MCF 10A (cell line): ENCODE results near the gene NAPB. TPM values are rescaled to one million over a fixed set of nuclear protein-coding genes. Genes with fewer than 3 reads are reported as not detected.

Experiments used
- BruUV-seq: library from RNA; stranded (reverse); fragments of 400-500 nt; replicated peaks from 2 replicates; lab custom pipeline; 2021; lab: Mats Ljungman, UMichigan
- CTCF ChIA-PET: fragments of 300-600 bp; sonication (Branson Sonifier 250); formaldehyde crosslinking; extraction: SDS; loops from one replicate; lab custom pipeline; 2021; ENCODE audit warnings: antibody characterized with exemption, inconsistent platforms; lab: Yijun Ruan, JAX
- POLR2A ChIA-PET: fragments of 300-600, 350-650 bp; sonication (Branson Sonifier 250); formaldehyde crosslinking; extraction: SDS; loops from one replicate; lab custom pipeline; 2020; ENCODE audit warnings: antibody characterized with exemption, inconsistent platforms; lab: Yijun Ruan, JAX
- DNase-seq: peaks from one replicate; pipeline ENCODE4 v3.0.0-alpha.2; 2018; ENCODE audit not compliant: unreplicated experiment
- H3K27ac Mint-ChIP-seq: one replicate; pipeline ENCODE4 v1.8.0; 2022; ENCODE audit warnings: mild to moderate bottlenecking, low read depth, mixed read lengths; ENCODE audit not compliant: unreplicated experiment
- H3K27me3 Mint-ChIP-seq: one replicate; pipeline ENCODE4 v1.8.0; 2022; ENCODE audit warnings: mixed read lengths; ENCODE audit not compliant: insufficient read depth, unreplicated experiment
- H3K36me3 Mint-ChIP-seq: one replicate; pipeline ENCODE4 v1.8.0; 2022; ENCODE audit warnings: mild to moderate bottlenecking, moderate library complexity, mixed read lengths; ENCODE audit not compliant: insufficient read depth, unreplicated experiment
- H3K4me1 Mint-ChIP-seq: one replicate; pipeline ENCODE4 v1.8.0; 2022; ENCODE audit warnings: mixed read lengths; ENCODE audit not compliant: insufficient read depth, unreplicated experiment
- H3K4me3 Mint-ChIP-seq: one replicate; pipeline ENCODE4 v1.8.0; 2022; ENCODE audit warnings: mild to moderate bottlenecking, moderate library complexity, mixed read lengths; ENCODE audit not compliant: unreplicated experiment
- H3K9me3 Mint-ChIP-seq: one replicate; pipeline ENCODE4 v1.8.0; 2022; ENCODE audit warnings: mixed read lengths; ENCODE audit not compliant: unreplicated experiment
- CTCF ChIP-seq: fragments of 200-600 bp; IDR thresholded peaks from one replicate; pipeline ENCODE4 v1.8.0; 2022; ENCODE audit warnings: antibody characterized with exemption, mild to moderate bottlenecking; ENCODE audit not compliant: unreplicated experiment
- intact Hi-C: fragments of 100-400 bp; cut with micrococcal nuclease; formaldehyde crosslinking; loops from 2 replicates; pipeline ENCODE4 v1.14.1; 2022
- total RNA-seq: library from RNA; stranded (reverse); gene quantifications from 2 replicates; pipeline ENCODE4 v1.2.3, GENCODE V29; 2022

NAPB gene
- total RNA-seq, 1 experiment from 2014 or later, result 9.6 TPM

GRCh38 chr20:23438661-23439060 lies 17.4 kb upstream of the NAPB start:
- TF ChIP-seq CTCF, result no peak
- intact Hi-C loops, result no loop called here
- H3K9me3 Mint-ChIP-seq, result no peaks in the 10 kb centered on the region
- H3K27ac Mint-ChIP-seq, result no peak overlapping the region
- H3K27me3 Mint-ChIP-seq, result no peaks in the 10 kb centered on the region
- BruUV-seq, result no TSS peak
- POLR2A ChIA-PET, result interaction anchor here (0.6 kb wide), 1 partner anchor 202 kb away, joined by 3 read pairs; no protein-coding TSS in a partner anchor
- no peak for DNase-seq
- no peaks in the 10 kb centered on the region for H3K4me1 Mint-ChIP-seq
- no peak overlapping the region for H3K4me3 Mint-ChIP-seq
- H3K36me3 Mint-ChIP-seq, result no peaks in the 10 kb centered on the region
- CTCF ChIA-PET, result interaction anchor here (1.3 to 13.1 kb wide), 3 partner anchors 16 to 229 kb away, joined by 4 to 541 read pairs (median 27); partner anchors contain the start of gene CST9

DNA sequence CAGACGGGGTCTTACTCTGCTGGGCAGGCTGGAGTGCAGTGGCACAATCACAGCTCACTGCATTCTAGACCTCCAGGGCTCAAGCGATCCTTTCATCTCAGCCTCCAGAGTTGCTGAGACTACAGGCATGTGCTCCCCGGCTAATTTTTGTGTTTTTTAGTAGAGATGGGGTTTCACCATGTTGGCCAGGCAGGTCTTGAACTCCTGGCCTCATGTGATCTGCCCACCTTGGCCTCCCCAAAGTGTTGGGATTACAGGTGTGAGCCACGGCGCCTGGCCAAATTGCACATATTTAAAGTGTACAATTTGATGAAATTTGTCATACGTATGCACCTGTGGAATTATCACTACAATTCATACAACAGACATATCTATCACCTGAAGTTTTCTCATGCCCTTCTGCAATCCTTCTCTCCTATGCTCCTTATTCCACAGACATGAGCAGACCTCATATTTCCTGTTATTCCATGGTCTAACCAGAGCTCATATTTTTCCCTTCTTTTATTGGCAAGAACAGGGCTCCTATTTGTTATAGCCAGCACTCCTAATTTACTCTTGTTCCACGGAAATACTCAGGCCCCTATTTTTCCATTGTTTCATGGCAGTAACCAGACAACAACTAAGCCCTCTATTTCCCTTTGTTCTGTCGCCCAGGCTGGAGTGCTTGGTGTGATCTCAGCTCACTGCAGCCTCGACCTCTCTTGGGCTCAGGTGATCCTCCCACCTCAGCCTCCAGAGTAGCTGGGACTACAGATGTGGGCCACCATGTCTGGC lies 16.0 kb upstream of the NAPB start:
- ChIA-PET CTCF (interaction anchor here (0.6 to 13.1 kb wide), 7 partner anchors 9 to 691 kb away, joined by 3 to 541 read pairs (median 3); partner anchors contain the start of gene CST9), POLR2A (interaction anchor here (0.7 to 2.4 kb wide), 2 partner anchors 18 to 170 kb away, joined by 3 to 11 read pairs; no protein-coding TSS in a partner anchor)
- H3K27me3 Mint-ChIP-seq, result no peaks in the 10 kb centered on the region
- no peak for TF ChIP-seq CTCF
- no peak overlapping the region for H3K4me3 Mint-ChIP-seq
- BruUV-seq, result no TSS peak
- intact Hi-C loops, result no loop called here
- H3K9me3 Mint-ChIP-seq, result no peaks in the 10 kb centered on the region
- no peaks in the 10 kb centered on the region for H3K4me1 Mint-ChIP-seq
- H3K36me3 Mint-ChIP-seq, result no peaks in the 10 kb centered on the region
- no peak overlapping the region for H3K27ac Mint-ChIP-seq
- DNase-seq, result no peak

DNA sequence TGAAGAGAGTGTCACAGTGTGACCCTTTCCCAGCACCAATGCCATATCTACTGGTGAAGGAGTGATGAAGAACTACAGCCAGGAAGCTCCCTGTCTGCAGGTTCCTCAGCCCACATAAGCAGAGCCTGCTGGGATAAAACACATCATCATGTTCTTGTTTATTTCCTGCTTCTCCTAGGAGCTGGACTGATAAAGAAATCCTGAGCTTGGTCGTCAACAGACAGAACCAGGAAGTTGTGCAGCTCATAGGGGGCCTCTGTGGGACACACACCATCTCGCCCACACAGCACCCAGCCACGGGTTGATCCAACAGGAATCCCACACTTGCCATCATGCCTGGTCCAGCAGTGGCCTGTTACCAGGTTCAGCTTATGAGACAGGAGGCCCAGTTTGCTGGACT lies 15.4 kb upstream of the NAPB start:
- ChIA-PET POLR2A (interaction anchor here (0.7 to 2.4 kb wide), 3 partner anchors 15 to 170 kb away, joined by 3 to 11 read pairs (median 7); partner anchors contain the start of gene NAPB), CTCF (interaction anchor here (0.6 to 13.1 kb wide), 8 partner anchors 9 to 1360 kb away, joined by 3 to 541 read pairs (median 3); partner anchors contain the start of gene CST9)
- Mint-ChIP-seq H3K4me3 (no peak overlapping the region), H3K4me1 (no peaks in the 10 kb centered on the region), H3K9me3 (no peaks in the 10 kb centered on the region), H3K27ac (no peak overlapping the region), H3K36me3 (no peaks in the 10 kb centered on the region), H3K27me3 (no peaks in the 10 kb centered on the region)
- no TSS peak for BruUV-seq
- TF ChIP-seq CTCF, result no peak
- intact Hi-C loops, result no loop called here
- DNase-seq, result no peak
